ENCODE measurements around the gene C1orf21.

The C1orf21 gene

GRCh38 chr1:184556665-184557064 is 169.8 kb downstream of the C1orf21 start:
- H3K4me3 ChIP-seq (ENCODE audit: low read length), result no peak overlapping the region
- TF ChIP-seq, protein P1, sequence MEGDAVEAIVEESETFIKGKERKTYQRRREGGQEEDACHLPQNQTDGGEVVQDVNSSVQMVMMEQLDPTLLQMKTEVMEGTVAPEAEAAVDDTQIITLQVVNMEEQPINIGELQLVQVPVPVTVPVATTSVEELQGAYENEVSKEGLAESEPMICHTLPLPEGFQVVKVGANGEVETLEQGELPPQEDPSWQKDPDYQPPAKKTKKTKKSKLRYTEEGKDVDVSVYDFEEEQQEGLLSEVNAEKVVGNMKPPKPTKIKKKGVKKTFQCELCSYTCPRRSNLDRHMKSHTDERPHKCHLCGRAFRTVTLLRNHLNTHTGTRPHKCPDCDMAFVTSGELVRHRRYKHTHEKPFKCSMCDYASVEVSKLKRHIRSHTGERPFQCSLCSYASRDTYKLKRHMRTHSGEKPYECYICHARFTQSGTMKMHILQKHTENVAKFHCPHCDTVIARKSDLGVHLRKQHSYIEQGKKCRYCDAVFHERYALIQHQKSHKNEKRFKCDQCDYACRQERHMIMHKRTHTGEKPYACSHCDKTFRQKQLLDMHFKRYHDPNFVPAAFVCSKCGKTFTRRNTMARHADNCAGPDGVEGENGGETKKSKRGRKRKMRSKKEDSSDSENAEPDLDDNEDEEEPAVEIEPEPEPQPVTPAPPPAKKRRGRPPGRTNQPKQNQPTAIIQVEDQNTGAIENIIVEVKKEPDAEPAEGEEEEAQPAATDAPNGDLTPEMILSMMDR (conservative IDR thresholded peaks at IDR 0.05; ENCODE audit: low read depth, low read length), result no peak
- DNase-seq (ENCODE audit: low read depth), result no peak

DNA sequence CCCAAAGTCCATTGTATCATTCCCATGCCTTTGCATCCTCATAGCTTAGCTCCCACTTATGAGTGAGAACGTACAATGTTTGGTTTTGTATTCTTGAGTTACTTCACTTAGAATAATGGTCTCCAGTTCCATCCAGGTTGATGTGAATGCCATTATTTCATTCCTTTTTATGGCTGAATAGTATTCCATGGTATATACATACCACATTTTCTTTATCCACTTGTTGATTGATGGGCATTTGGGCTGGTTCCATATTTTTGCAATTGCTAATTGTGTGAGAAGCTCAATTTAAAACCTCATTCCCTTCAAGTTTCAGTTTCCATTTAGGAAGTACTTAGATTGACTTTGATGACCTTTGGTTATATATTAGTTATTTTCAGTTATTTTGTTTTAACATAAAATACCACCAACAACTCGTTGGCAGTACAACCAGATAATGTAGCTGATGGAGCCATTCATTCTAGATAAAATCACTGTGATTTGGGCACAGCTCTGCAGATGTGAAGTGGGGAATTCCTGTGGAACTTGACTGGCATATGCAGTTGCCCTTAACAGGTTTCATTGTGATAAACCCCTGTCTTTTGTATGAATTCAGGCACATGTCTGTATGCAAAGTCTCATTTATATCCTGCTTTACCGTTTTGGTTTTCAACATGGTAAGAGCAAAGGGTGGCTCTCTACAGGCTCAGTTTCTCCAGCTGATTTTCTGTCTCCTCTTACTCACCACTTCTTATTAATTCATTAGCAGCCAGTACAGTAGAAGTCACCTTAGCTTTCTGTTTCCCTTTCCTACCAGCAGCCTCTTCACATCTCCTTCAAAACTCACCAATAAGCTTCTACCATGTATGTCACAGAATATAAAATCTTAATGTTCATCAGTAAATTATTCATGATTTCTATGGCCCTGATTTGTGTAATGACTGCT is 170.9 kb downstream of the C1orf21 start:
- no peak overlapping the region for H3K4me3 ChIP-seq (ENCODE audit: low read length)
- TF ChIP-seq, protein P1 (conservative IDR thresholded peaks at IDR 0.05; ENCODE audit: low read depth, low read length), result no peak
- no peak for DNase-seq (ENCODE audit: low read depth)

DNA sequence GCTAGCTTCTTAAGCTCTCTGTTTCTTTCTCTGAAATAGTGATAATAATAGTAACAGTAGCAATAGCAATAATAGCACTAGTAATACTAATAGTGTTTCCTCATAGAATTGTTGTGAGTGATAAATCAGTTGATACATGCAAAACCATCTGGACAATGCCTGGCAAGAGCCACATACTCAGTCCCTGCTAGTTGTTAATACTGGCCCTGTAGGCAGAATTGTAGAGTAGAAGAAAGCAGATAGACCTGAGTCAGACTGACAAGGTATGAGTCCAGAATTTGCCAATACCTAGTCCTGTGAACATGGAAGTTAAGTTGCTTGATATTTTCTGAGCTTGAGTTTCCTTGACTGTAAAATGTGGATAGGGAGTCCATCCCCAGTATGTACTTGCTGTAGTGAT is 171.9 kb downstream of the C1orf21 start:
- DNase-seq (ENCODE audit: low read depth), result no peak
- no peak overlapping the region for H3K4me3 ChIP-seq (ENCODE audit: low read length)
- TF ChIP-seq, protein P1 (conservative IDR thresholded peaks at IDR 0.05; ENCODE audit: low read depth, low read length), result no peak

DNA sequence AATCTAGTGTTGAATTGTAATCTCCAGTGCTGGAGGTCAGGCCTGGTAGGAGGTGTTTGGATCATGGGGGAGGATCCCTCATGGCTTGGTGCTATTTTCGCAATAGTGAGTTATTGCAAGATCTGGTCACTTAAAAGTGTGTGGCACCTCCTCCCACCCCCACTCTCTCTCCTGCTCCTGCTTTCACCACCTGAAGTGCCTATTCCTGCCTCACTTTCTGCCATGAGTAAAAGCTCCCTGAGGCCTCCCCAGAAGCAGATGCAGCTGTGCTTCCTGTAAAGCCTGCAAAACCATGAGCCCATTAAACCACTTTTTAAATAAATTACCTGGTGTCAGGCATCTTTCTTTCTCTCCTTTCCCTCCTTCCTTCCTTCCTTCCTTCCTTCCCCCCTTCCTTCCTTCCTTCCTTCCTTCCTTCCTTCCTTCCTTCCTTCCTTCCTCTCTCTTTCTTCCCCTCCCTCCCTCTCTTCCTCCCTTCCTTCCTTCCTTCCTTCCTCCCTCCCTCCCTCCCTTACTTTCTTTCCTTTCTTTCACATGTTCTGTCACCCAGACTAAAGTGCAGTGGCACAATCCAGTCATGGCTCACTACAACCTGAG is 172.4 kb downstream of the C1orf21 start:
- no peak for DNase-seq (ENCODE audit: low read depth)
- H3K4me3 ChIP-seq (ENCODE audit: low read length), result no peak overlapping the region
- TF ChIP-seq, protein P1 (conservative IDR thresholded peaks at IDR 0.05; ENCODE audit: low read depth, low read length), result no peak

DNA sequence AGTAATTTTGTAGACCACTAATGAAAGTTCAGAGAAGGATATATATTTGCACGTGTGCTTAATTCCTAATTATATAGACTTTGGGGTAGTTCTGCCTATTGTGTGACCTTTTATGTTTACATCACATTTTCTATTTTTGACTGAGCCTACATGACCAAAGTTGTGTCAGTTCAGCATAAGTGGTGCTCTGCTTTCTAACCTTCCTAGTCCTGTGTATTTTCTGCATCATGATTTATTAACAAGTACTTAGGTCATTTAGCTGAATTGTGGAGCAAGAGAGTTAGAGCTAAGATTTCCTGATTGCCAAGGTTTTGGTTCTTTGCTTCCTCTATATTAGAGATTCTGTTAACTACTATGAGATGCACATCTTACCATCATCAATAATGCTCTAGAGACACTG is 176.0 kb downstream of the C1orf21 start:
- TF ChIP-seq, protein P1 (conservative IDR thresholded peaks at IDR 0.05; ENCODE audit: low read depth, low read length), result no peak
- DNase-seq (ENCODE audit: low read depth), result no peak
- no peak overlapping the region for H3K4me3 ChIP-seq (ENCODE audit: low read length)

- TF ChIP-seq, protein P1 (conservative IDR thresholded peaks at IDR 0.05; ENCODE audit: low read depth, low read length), result peak; percentile 63
- H3K4me3 ChIP-seq (ENCODE audit: low read length), result no peak overlapping the region
- DNase-seq (ENCODE audit: low read depth), result no peak
These were observed 176.5 kb downstream of the C1orf21 start for GRCh38 chr1:184563308-184563707.

All from retinal pigment epithelial cell (primary cell).